Measurements from ENCODE around the gene AUNIP.

GRCh38 chr1:25907601-25908000 is 48.3 kb upstream of the AUNIP start:
- no peak for TF ChIP-seq PATZ1 (tag by site-specific recombination; IDR thresholded peaks at IDR 0.05)
- TF ChIP-seq ATF2 (tag by site-specific recombination; IDR thresholded peaks at IDR 0.05; ENCODE audit: low read depth) = no peak
